Activated naive CD8-positive, alpha-beta T cell treated with anti-CD3 and anti-CD28 coated beads, Interleukin-2, amount 10 ng/mL, durations not matched to agents 7 days and 5 days (primary cell): ENCODE results near the gene RAD50. TPM values are rescaled to one million over a fixed set of nuclear protein-coding genes. Genes with fewer than 3 reads are reported as not detected.

Experiments
- ATAC-seq: fragments of 150-1000 bp; cut with Tn5 transposase; one replicate; pipeline ENCODE4 v1.10.0; 2021; ENCODE audit warnings: low read depth, moderate library complexity
- POLR2A ChIA-PET: fragments of 350-600 bp; sonication (Branson Sonifier 250); formaldehyde crosslinking; loops from one replicate; lab custom pipeline; 2021; ENCODE audit warnings: antibody characterized with exemption; lab: Charles Lee
- DNase-seq: peaks from one replicate; pipeline ENCODE4 v3.0.0; 2021
- H3K27ac Mint-ChIP-seq: one replicate; pipeline ENCODE4 v1.8.0; 2022; ENCODE audit warnings: mild to moderate bottlenecking, mixed read lengths
- H3K27me3 Mint-ChIP-seq: one replicate; pipeline ENCODE4 v1.8.0; 2022; ENCODE audit warnings: mild to moderate bottlenecking, moderate library complexity, mixed read lengths
- H3K36me3 Mint-ChIP-seq: one replicate; pipeline ENCODE4 v1.8.0; 2021; ENCODE audit warnings: mild to moderate bottlenecking, mixed read lengths
- H3K4me1 Mint-ChIP-seq: one replicate; pipeline ENCODE4 v1.8.0; 2021; ENCODE audit warnings: mixed read lengths
- H3K4me3 Mint-ChIP-seq: one replicate; pipeline ENCODE4 v1.8.0; 2022; ENCODE audit warnings: mild to moderate bottlenecking, moderate library complexity, mixed read lengths
- H3K9me3 Mint-ChIP-seq: one replicate; pipeline ENCODE4 v1.8.0; 2021; ENCODE audit warnings: mixed read lengths
- total RNA-seq, 2 experiments: library from RNA; stranded (reverse); gene quantifications; one replicate each; pipeline ENCODE4 v1.2.3, GENCODE V29; 2021

The RAD50 gene
- total RNA-seq, 2 experiments from 2014 or later = 30.7 to 34.1 TPM

GRCh38 chr5:132673488-132673887, 116.7 kb downstream of the RAD50 start:
- POLR2A ChIA-PET = interaction anchor here (1.4 to 4.9 kb wide), 2 partner anchors 13 to 63 kb away, joined by 4 to 30 read pairs; partner anchors contain the start of gene KIF3A
- peaks cover 34% of the 10 kb centered on the region for H3K4me1 Mint-ChIP-seq
- H3K27ac Mint-ChIP-seq = no peak overlapping the region
- no peak for DNase-seq
- H3K9me3 Mint-ChIP-seq = no peaks in the 10 kb centered on the region
- peaks cover 6% of the 10 kb centered on the region for H3K36me3 Mint-ChIP-seq
- no peak for ATAC-seq
- H3K4me3 Mint-ChIP-seq = no peak overlapping the region
- no peaks in the 10 kb centered on the region for H3K27me3 Mint-ChIP-seq

- Mint-ChIP-seq H3K9me3 (no peaks in the 10 kb centered on the region), H3K4me3 (no peak within 1 kb of the TSS), H3K36me3 (peaks cover 6% of the 10 kb centered on the region), H3K27me3 (no peaks in the 10 kb centered on the region), H3K27ac (peak within 1 kb of the TSS; percentile 77), H3K4me1 (peaks cover 34% of the 10 kb centered on the region)
- no peak for ATAC-seq
- DNase-seq = no peak
- POLR2A ChIA-PET = interaction anchor here (0.6 to 4.9 kb wide), 4 partner anchors 13 to 1351 kb away, joined by 4 to 30 read pairs (median 5); partner anchors contain the start of gene KIF3A
Observed at GRCh38 chr5:132673939-132674630, 117.3 kb downstream of the RAD50 start, which contains the start of gene IL4. Gene IL4, plus strand, starts transcription at chr5:132673989. Its CDS starts 62 bp downstream, at chr5:132674051.

GRCh38 chr5:132674671-132675506, 118.1 kb downstream of the RAD50 start:
- ATAC-seq = peak; percentile 34
- POLR2A ChIA-PET = interaction anchor here (0.6 to 4.9 kb wide), 5 partner anchors 12 to 1350 kb away, joined by 3 to 30 read pairs (median 4); partner anchors contain the start of genes KIF3A and SLC22A5
- H3K9me3 Mint-ChIP-seq = no peaks in the 10 kb centered on the region

GRCh38 chr5:132675936-132676689, 119.3 kb downstream of the RAD50 start:
- H3K27ac Mint-ChIP-seq = peak overlapping the region; percentile 39
- DNase-seq (no peak), ATAC-seq (peak; percentile 45)
- no peaks in the 10 kb centered on the region for H3K9me3 Mint-ChIP-seq
- peaks cover 6% of the 10 kb centered on the region for H3K36me3 Mint-ChIP-seq
- H3K4me1 Mint-ChIP-seq = peaks cover 37% of the 10 kb centered on the region
- peak overlapping the region; percentile 10 for H3K4me3 Mint-ChIP-seq
- H3K27me3 Mint-ChIP-seq = no peaks in the 10 kb centered on the region
- POLR2A ChIA-PET = interaction anchor here (0.5 to 4.9 kb wide), 3 partner anchors 11 to 307 kb away, joined by 3 to 30 read pairs (median 3); partner anchors contain the start of gene SLC22A5

More at GRCh38 chr5:132674671-132675506, 118.1 kb downstream of the RAD50 start:
- Mint-ChIP-seq H3K27ac (peak overlapping the region; percentile 77), H3K27me3 (no peaks in the 10 kb centered on the region), H3K36me3 (peaks cover 6% of the 10 kb centered on the region), H3K4me3 (peak overlapping the region; percentile 35), H3K4me1 (peaks cover 34% of the 10 kb centered on the region)
- DNase-seq = no peak

GRCh38 chr5:132677191-132677590, 120.4 kb downstream of the RAD50 start:
- Mint-ChIP-seq H3K36me3 (peaks cover 8% of the 10 kb centered on the region), H3K27me3 (no peaks in the 10 kb centered on the region), H3K9me3 (no peaks in the 10 kb centered on the region), H3K4me1 (peaks cover 38% of the 10 kb centered on the region), H3K27ac (no peak overlapping the region), H3K4me3 (no peak overlapping the region)
- DNase-seq (no peak), ATAC-seq (no peak)
- POLR2A ChIA-PET = interaction anchor here (4.9 kb wide), 1 partner anchor 10 kb away, joined by 30 read pairs; no protein-coding TSS in a partner anchor

- Mint-ChIP-seq H3K4me3 (no peak overlapping the region), H3K9me3 (no peaks in the 10 kb centered on the region), H3K36me3 (peaks cover 8% of the 10 kb centered on the region), H3K4me1 (peaks cover 38% of the 10 kb centered on the region), H3K27ac (no peak overlapping the region), H3K27me3 (no peaks in the 10 kb centered on the region)
- POLR2A ChIA-PET = interaction anchor here (4.9 kb wide), 1 partner anchor 9 kb away, joined by 30 read pairs; no protein-coding TSS in a partner anchor
- no peak for ATAC-seq
- DNase-seq = no peak
Observed at GRCh38 chr5:132677682-132678400, 121.1 kb downstream of the RAD50 start.

GRCh38 chr5:132678735-132679134, 122.0 kb downstream of the RAD50 start:
- Mint-ChIP-seq H3K4me3 (no peak overlapping the region), H3K36me3 (peaks cover 10% of the 10 kb centered on the region), H3K27me3 (no peaks in the 10 kb centered on the region), H3K9me3 (no peaks in the 10 kb centered on the region), H3K27ac (no peak overlapping the region), H3K4me1 (peaks cover 34% of the 10 kb centered on the region)
- ATAC-seq = no peak
- no peak for DNase-seq
- POLR2A ChIA-PET = interaction anchor here (0.7 kb wide), 1 partner anchor 9 kb away, joined by 3 read pairs; no protein-coding TSS in a partner anchor

- peaks cover 30% of the 10 kb centered on the region for H3K4me1 Mint-ChIP-seq
- H3K36me3 Mint-ChIP-seq = peaks cover 10% of the 10 kb centered on the region
- H3K27ac Mint-ChIP-seq = no peak overlapping the region
- no peaks in the 10 kb centered on the region for H3K9me3 Mint-ChIP-seq
- no peak overlapping the region for H3K4me3 Mint-ChIP-seq
- POLR2A ChIA-PET = interaction anchor here (0.7 kb wide), 1 partner anchor 9 kb away, joined by 3 read pairs; no protein-coding TSS in a partner anchor
- no peak for ATAC-seq
- H3K27me3 Mint-ChIP-seq = no peaks in the 10 kb centered on the region
- DNase-seq = no peak
Observed at GRCh38 chr5:132679166-132679565, 122.4 kb downstream of the RAD50 start.

GRCh38 chr5:132679717-132680380, 123.1 kb downstream of the RAD50 start:
- H3K27ac Mint-ChIP-seq = no peak overlapping the region
- H3K4me1 Mint-ChIP-seq = peaks cover 30% of the 10 kb centered on the region
- H3K9me3 Mint-ChIP-seq = no peaks in the 10 kb centered on the region
- DNase-seq (no peak), ATAC-seq (no peak)
- peaks cover 10% of the 10 kb centered on the region for H3K36me3 Mint-ChIP-seq
- H3K4me3 Mint-ChIP-seq = no peak overlapping the region
- POLR2A ChIA-PET = no interaction called here
- H3K27me3 Mint-ChIP-seq = no peaks in the 10 kb centered on the region

- no peak overlapping the region for H3K4me3 Mint-ChIP-seq
- H3K27ac Mint-ChIP-seq = no peak overlapping the region
- no peak for DNase-seq
- ATAC-seq = no peak
- H3K9me3 Mint-ChIP-seq = no peaks in the 10 kb centered on the region
- H3K27me3 Mint-ChIP-seq = no peaks in the 10 kb centered on the region
- POLR2A ChIA-PET = no interaction called here
- H3K4me1 Mint-ChIP-seq = peaks cover 24% of the 10 kb centered on the region
- peaks cover 14% of the 10 kb centered on the region for H3K36me3 Mint-ChIP-seq
Observed at GRCh38 chr5:132680780-132681475, 124.2 kb downstream of the RAD50 start.

- POLR2A ChIA-PET = no interaction called here
- no peak overlapping the region for H3K27ac Mint-ChIP-seq
- H3K36me3 Mint-ChIP-seq = peaks cover 12% of the 10 kb centered on the region
- no peak overlapping the region for H3K4me3 Mint-ChIP-seq
- H3K4me1 Mint-ChIP-seq = peaks cover 21% of the 10 kb centered on the region
- DNase-seq (no peak), ATAC-seq (no peak)
- H3K9me3 Mint-ChIP-seq = no peaks in the 10 kb centered on the region
- H3K27me3 Mint-ChIP-seq = no peaks in the 10 kb centered on the region
Observed at GRCh38 chr5:132681476-132681831, 124.7 kb downstream of the RAD50 start.
